Erythroblast (primary cell): Measurements from ENCODE around the gene SH3RF1.

Experiments used
- GATA1 ChIP-seq: IDR thresholded peaks from 2 replicates; pipeline ENCODE4 v1.6.1; 2011; ENCODE audit warnings: low read depth, mild to moderate bottlenecking, control low read depth, low read length, moderate library complexity
- POLR2A ChIP-seq: IDR thresholded peaks from 2 replicates; pipeline ENCODE4 v1.6.1; 2011; ENCODE audit warnings: mild to moderate bottlenecking, low read length

DNA sequence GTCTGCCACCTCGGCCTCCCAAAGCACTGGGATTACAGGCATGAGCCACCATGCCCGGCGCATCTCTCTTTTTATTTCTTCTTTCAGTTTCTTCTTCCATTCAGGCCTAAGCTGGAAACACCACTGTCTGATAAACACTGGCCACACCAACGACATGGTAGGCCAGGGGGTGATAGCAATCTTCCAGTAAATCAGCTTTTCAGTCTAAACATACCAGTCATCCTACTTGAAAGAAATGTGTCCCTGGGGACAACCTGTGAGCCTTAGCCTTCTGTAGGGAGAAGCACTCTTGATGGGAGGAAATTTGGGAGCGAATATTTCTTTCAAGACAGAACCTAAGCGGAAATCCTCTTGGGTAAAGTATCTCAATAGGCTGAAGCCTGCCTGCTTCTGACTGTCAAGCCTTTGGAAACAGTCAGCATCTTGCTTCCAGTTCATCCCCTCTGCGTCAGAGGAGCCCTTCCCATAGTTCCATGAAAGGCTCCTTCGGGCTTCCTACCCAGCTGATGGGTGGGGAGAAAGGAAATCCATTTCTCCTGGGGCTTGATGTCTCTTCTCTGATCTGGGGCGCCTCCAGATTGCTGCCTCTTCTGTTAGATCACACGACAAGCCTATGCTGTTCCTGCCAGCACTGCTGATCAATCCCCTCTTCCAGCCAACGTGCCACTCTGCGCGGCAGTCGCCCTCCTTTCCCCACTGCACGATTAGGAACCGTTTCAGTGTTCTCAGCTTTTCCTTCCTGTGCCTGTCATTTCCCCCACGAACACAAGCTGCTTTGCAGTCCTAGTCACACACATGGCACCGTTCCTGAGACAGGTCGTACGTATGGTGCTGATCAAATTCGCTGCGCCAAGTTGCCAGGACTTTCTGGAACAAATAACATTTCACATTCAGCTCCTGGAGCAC, 211.2 kb downstream of the SH3RF1 start:
- TF ChIP-seq POLR2A (no peak), GATA1 (no peak)
